Colonic mucosa (tissue), 4 donors: ENCODE data around the gene MSN. TPM values are rescaled to one million over a fixed set of nuclear protein-coding genes. Genes with fewer than 3 reads are reported as not detected.
"Not testable (repeated sequence)": the region's sequence is repeated elsewhere in the genome, so short reads cannot be mapped to it uniquely, and the experiment has no call there.

ENCODE experiments used
- DNase-seq: peaks from one replicate; pipeline ENCODE4 v3.0.0-alpha.2; 2020
- H3K27ac ChIP-seq: fragments of 200-600 bp; one replicate; pipeline ENCODE4 v1.8.0; 2021
- H3K27me3 ChIP-seq: fragments of 200-600 bp; one replicate; pipeline ENCODE4 v1.8.0; 2021
- H3K36me3 ChIP-seq: fragments of 200-600 bp; one replicate; pipeline ENCODE4 v1.8.0; 2021
- H3K4me1 ChIP-seq: fragments of 200-600 bp; one replicate; pipeline ENCODE4 v1.8.0; 2021; ENCODE audit warnings: mild to moderate bottlenecking
- H3K4me3 ChIP-seq: fragments of 200-600 bp; one replicate; pipeline ENCODE4 v1.8.0; 2021
- H3K9ac ChIP-seq, 2 donors: one replicate each; pipeline ENCODE4 v1.7.0; 2013; ENCODE audit warnings: control low read depth in 2 of 2, low read depth in 2 of 2, low read length in 2 of 2
- H3K9me3 ChIP-seq: fragments of 200-600 bp; one replicate; pipeline ENCODE4 v1.8.0; 2021
- intact Hi-C: fragments of 100-400 bp; cut with DNase I; formaldehyde crosslinking; loops from one replicate; pipeline ENCODE4 v1.14.1; 2022
- total RNA-seq, 2 donors: library from RNA; stranded (reverse); fragmentation: NEBNext Ultra II Directional in 1 of 2; extraction: Animal tissue kit (Norgen Biotek cat#: 25700) in 1 of 2; gene quantifications; one replicate each; pipeline ENCODE4 v1.2.1, GENCODE V29; 2021
- TF ChIP-seq, protein P1 (sequence below): fragments of 200-600 bp; IDR thresholded peaks from one replicate; pipeline ENCODE4 v1.8.0; 2022; ENCODE audit warnings: antibody characterized with exemption, mild to moderate bottlenecking
- donor health status: healthy.
- donor health status: DM: no; HTN: no; CAD: no.
- donor health status: DM: no; HTN: no; CAD: no.

The MSN gene
- total RNA-seq, 2 donors from 2014 or later, result 27.5 to 62.7 TPM

DNA sequence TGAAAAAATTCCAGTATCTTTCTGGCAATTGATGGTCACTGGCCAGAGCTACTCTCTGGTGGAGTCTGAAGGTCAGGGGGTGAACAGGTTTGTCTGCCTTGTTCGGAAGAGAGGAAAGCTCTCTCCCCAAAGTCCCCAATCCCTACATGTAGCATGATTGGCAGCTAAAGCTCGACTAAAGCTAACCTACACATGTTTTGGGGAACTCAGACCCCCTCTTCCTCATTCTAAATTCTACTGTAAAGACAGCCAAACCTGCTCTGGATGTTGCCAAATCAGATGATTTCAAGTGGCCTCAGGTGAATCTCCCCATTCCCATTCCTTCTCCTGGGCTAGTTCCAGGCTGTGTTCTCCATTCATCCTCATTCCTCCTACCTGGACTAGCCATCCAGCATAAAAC, 84.1 kb downstream of the MSN start:
- Histone ChIP-seq H3K9ac (no peak overlapping the region), H3K4me3 (no peak overlapping the region), H3K36me3 (no peaks in the 10 kb centered on the region), H3K27ac (no peak overlapping the region), H3K4me1 (no peaks in the 10 kb centered on the region), H3K9me3 (no peaks in the 10 kb centered on the region), H3K27me3 (no peaks in the 10 kb centered on the region)
- TF ChIP-seq, protein P1, sequence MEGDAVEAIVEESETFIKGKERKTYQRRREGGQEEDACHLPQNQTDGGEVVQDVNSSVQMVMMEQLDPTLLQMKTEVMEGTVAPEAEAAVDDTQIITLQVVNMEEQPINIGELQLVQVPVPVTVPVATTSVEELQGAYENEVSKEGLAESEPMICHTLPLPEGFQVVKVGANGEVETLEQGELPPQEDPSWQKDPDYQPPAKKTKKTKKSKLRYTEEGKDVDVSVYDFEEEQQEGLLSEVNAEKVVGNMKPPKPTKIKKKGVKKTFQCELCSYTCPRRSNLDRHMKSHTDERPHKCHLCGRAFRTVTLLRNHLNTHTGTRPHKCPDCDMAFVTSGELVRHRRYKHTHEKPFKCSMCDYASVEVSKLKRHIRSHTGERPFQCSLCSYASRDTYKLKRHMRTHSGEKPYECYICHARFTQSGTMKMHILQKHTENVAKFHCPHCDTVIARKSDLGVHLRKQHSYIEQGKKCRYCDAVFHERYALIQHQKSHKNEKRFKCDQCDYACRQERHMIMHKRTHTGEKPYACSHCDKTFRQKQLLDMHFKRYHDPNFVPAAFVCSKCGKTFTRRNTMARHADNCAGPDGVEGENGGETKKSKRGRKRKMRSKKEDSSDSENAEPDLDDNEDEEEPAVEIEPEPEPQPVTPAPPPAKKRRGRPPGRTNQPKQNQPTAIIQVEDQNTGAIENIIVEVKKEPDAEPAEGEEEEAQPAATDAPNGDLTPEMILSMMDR, result no peak
- intact Hi-C loops, result no loop called here
- no peak for DNase-seq

- TF ChIP-seq, protein P1, result no peak
- no peaks in the 10 kb centered on the region for H3K4me1 ChIP-seq
- H3K4me3 ChIP-seq, result no peak overlapping the region
- H3K36me3 ChIP-seq, result no peaks in the 10 kb centered on the region
- H3K27me3 ChIP-seq, result no peaks in the 10 kb centered on the region
- DNase-seq, result no peak
- no peaks in the 10 kb centered on the region for H3K9me3 ChIP-seq
- no peak overlapping the region for H3K9ac ChIP-seq
- intact Hi-C loops, result no loop called here
- no peak overlapping the region for H3K27ac ChIP-seq
Observed at GRCh38 chrX:65752294-65752693, 84.8 kb downstream of the MSN start.

DNA sequence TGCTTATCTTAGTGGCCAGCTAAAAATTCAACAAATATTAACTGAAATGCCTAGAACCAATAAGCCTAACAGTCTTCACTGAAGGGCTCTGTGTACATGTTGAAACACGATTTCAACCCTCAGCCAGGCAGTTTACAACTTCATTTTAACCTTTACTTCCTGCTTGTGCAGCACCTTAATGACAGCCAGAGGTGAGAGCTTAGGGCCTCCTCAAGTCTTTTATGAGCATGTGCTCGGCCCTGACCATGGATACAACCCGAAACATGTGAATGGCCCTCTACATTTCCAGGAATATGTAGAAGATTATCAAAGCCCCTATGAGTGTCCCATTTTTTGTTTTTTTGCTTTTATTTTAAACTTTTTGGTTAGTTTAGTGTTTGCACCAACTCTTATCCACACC, 88.3 kb downstream of the MSN start:
- H3K9me3 ChIP-seq, result no peaks in the 10 kb centered on the region
- TF ChIP-seq, protein P1, result no peak
- H3K9ac ChIP-seq, result no peak overlapping the region
- intact Hi-C loops, result no loop called here
- no peaks in the 10 kb centered on the region for H3K36me3 ChIP-seq
- no peak overlapping the region for H3K27ac ChIP-seq
- no peaks in the 10 kb centered on the region for H3K4me1 ChIP-seq
- DNase-seq, result no peak
- no peaks in the 10 kb centered on the region for H3K27me3 ChIP-seq
- H3K4me3 ChIP-seq, result no peak overlapping the region

DNA sequence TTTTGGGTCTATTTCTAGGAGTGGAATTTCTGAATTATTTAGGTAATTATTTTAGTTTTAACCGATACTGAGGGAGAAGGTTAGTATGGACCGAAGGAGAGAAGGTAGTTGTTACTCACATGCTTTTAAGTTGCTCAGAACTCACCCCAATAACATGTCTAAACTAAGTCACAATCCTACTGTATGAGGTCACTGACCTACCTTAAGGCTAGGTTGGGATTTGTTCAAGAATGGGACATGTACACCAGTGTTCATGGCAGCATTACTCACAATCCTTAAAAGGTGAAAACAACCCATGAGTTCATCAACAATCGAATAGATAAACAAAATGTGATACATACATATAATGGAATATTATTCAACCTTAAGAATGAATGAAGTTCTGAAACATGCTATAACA, 90.5 kb downstream of the MSN start:
- no peak overlapping the region for H3K27ac ChIP-seq
- intact Hi-C loops, result no loop called here
- H3K4me1 ChIP-seq, result no peaks in the 10 kb centered on the region
- no peaks in the 10 kb centered on the region for H3K27me3 ChIP-seq
- H3K9me3 ChIP-seq, result no peaks in the 10 kb centered on the region
- no peak overlapping the region for H3K9ac ChIP-seq
- TF ChIP-seq, protein P1, result no peak
- no peaks in the 10 kb centered on the region for H3K36me3 ChIP-seq
- DNase-seq, result no peak
- no peak overlapping the region for H3K4me3 ChIP-seq

DNA sequence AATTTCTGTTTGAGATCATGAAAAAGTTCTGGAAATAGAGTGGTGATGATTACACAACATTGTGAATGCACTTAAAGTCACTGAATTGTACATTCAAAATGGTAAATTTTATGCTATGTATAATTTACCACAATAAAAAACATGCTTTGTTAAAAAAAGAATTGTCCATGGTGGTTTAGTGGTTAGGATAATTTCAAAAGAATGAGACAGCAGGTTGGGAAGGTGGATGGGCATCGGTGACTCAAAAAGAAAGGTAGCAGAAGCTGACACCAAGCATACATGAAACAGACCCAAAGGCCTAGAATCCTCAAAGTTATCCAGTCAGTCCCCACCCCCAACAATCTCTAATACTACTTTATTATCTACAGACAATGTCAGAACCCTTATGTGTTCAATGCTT, 91.1 kb downstream of the MSN start:
- DNase-seq, result no peak
- no peak overlapping the region for H3K4me3 ChIP-seq
- H3K27me3 ChIP-seq, result no peaks in the 10 kb centered on the region
- H3K36me3 ChIP-seq, result no peaks in the 10 kb centered on the region
- intact Hi-C loops, result no loop called here
- H3K4me1 ChIP-seq, result no peaks in the 10 kb centered on the region
- H3K9me3 ChIP-seq, result no peaks in the 10 kb centered on the region
- TF ChIP-seq, protein P1, result no peak
- no peak overlapping the region for H3K27ac ChIP-seq
- H3K9ac ChIP-seq, result no peak overlapping the region

- H3K27me3 ChIP-seq, H3K4me1 ChIP-seq, H3K9me3 ChIP-seq, DNase-seq, H3K9ac ChIP-seq, H3K36me3 ChIP-seq, H3K4me3 ChIP-seq, H3K27ac ChIP-seq, intact Hi-C loops: not testable (repeated sequence)
Observed at GRCh38 chrX:65759525-65759924, 92.1 kb downstream of the MSN start.
